Measurements from ENCODE around the gene TOP2A. TPM values are rescaled to one million over a fixed set of nuclear protein-coding genes. Genes with fewer than 3 reads are reported as not detected.

The TOP2A gene
- total RNA-seq, 1 experiment from 2014 or later = 230 TPM

DNA sequence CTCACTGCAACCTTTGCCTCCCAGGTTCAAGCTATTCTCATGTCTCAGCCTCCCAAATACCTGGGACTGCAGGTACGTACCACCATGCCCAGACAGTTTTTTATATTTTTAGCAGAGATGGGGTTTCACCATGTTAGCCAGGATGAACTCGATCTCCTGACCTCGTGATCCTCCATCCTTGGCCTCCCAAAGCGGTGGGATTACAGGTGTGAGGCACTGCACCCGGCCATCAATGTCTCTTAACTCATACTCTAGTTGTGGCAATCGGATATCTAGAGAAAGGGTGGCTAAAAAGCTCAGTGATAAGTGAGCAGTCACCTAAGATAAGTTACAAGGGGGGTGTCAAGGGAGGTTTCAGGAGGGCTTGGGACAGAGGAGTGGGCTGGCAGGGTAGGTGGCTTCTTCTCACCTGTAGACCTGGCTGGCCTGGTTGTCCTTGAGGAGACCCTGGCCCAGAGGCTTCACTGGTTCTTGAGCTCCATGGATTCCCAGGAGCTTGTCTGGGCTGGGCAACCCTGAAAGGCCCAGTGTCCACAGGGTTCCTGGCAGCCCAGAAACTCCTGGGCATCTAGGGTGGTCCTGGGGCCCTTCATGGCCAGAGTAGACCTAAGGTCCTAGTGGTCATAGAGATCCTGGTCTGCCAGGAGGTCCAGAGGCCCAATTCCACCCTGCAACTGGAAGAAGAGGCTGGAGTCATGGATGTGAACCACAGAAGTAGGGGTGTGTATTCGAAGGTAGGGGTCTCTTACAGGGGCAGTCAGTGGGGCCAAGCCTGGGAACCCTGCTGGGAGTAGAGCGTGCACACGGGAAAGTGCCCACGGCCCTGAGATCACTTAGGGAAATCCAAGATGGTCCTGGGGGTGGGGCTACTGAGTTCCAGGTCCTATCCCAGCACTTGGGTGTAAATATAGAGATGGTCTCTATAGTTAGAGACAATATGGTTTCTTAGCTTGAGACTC, 12.9 kb upstream of the TOP2A start:
- H3K23me2 ChIP-seq (ENCODE audit: insufficient read length, low read depth, low read length, poor library complexity, severe bottlenecking) = no peaks in the 10 kb centered on the region
- Mint-ChIP-seq H3K4me1 (peaks cover 16 to 17% of the 10 kb centered on the region in 2 experiments), H3K27me3 (ENCODE audit: low read depth) (peaks cover 4% of the 10 kb centered on the region; the same call in 1 of the 2 replicates), H3K36me3 (ENCODE audit: insufficient read depth in 1 of 3, low read depth in 3 of 3) (peaks cover 0 to 2% (median 0%) of the 10 kb centered on the region in 3 experiments; a peak in 1 of 7 replicates), H3K4me3 (no peak overlapping the region), H3K9me3 (peaks cover 0 to 9% of the 10 kb centered on the region in 2 experiments; a peak in 4 of 5 replicates), H3K27ac (no peak overlapping the region)
- H3K27ac ChIP-seq (ENCODE audit: insufficient read length, low read depth, low read length) = no peak overlapping the region
- no peak overlapping the region for H3K14ac ChIP-seq (ENCODE audit: insufficient read depth, low read length)
- no peaks in the 10 kb centered on the region for H3K9me3 ChIP-seq (ENCODE audit: control insufficient read depth, low read depth, low read length)
- H4K8ac ChIP-seq (replicated peaks; ENCODE audit: insufficient read length, low read depth, low read length) = no peak overlapping the region
- H3K79me2 ChIP-seq (ENCODE audit: insufficient read depth, low read length) = no peaks in the 10 kb centered on the region
- H3K4me2 ChIP-seq (ENCODE audit: insufficient read depth, insufficient read length, low read length) = no peak overlapping the region
- H2BK12ac ChIP-seq (ENCODE audit: insufficient read length, low read depth, low read length) = no peak overlapping the region
- H4K91ac ChIP-seq (ENCODE audit: insufficient read length, low read depth, low read length) = no peak overlapping the region
- no peaks in the 10 kb centered on the region for H4K20me1 ChIP-seq (ENCODE audit: control insufficient read depth, insufficient read depth, insufficient read length)
- H2AK5ac ChIP-seq (ENCODE audit: insufficient read length, low read length) = no peak overlapping the region
- no peak overlapping the region for H2AFZ ChIP-seq (ENCODE audit: low read length)
- no peak overlapping the region for H2BK120ac ChIP-seq (ENCODE audit: low read depth, low read length, poor library complexity, severe bottlenecking)
- no peak overlapping the region for H4K5ac ChIP-seq (ENCODE audit: insufficient read length, low read depth, low read length)
- no peak overlapping the region for H3T11ph ChIP-seq (ENCODE audit: low read length)
- H3K56ac ChIP-seq (ENCODE audit: insufficient read length, low read depth, low read length) = no peak overlapping the region
- no peak overlapping the region for H3K4ac ChIP-seq (ENCODE audit: low read depth, low read length)
- no peak overlapping the region for H3K9ac ChIP-seq (ENCODE audit: extremely low read depth, insufficient read length, low read length)
- peak; percentile 14 for DNase-seq
- no peaks in the 10 kb centered on the region for H3K27me3 ChIP-seq (ENCODE audit: insufficient read depth, low read length)
- H3K23ac ChIP-seq (ENCODE audit: insufficient read length, low read depth, low read length) = no peak overlapping the region
- TF ChIP-seq, protein P1, sequence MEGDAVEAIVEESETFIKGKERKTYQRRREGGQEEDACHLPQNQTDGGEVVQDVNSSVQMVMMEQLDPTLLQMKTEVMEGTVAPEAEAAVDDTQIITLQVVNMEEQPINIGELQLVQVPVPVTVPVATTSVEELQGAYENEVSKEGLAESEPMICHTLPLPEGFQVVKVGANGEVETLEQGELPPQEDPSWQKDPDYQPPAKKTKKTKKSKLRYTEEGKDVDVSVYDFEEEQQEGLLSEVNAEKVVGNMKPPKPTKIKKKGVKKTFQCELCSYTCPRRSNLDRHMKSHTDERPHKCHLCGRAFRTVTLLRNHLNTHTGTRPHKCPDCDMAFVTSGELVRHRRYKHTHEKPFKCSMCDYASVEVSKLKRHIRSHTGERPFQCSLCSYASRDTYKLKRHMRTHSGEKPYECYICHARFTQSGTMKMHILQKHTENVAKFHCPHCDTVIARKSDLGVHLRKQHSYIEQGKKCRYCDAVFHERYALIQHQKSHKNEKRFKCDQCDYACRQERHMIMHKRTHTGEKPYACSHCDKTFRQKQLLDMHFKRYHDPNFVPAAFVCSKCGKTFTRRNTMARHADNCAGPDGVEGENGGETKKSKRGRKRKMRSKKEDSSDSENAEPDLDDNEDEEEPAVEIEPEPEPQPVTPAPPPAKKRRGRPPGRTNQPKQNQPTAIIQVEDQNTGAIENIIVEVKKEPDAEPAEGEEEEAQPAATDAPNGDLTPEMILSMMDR (conservative IDR thresholded peaks at IDR 0.05) = no peak
- no CpG with 5 or more reads among the region's 10 CpGs for WGBS (ENCODE audit: extremely low coverage, insufficient read length, low lambda C conversion rate)
- H2BK15ac ChIP-seq (ENCODE audit: low read depth, low read length) = no peak overlapping the region
- H3K79me1 ChIP-seq (ENCODE audit: insufficient read depth, low read depth, low read length, poor library complexity, severe bottlenecking) = no peaks in the 10 kb centered on the region
- no peaks in the 10 kb centered on the region for H3K4me1 ChIP-seq (ENCODE audit: insufficient read depth, low read length)
- H2BK20ac ChIP-seq (ENCODE audit: low read depth, low read length, poor library complexity, severe bottlenecking) = no peak overlapping the region
- H3K18ac ChIP-seq (ENCODE audit: insufficient read length, low read depth, low read length) = no peak overlapping the region
- no peak overlapping the region for H2BK5ac ChIP-seq (ENCODE audit: insufficient read length, low read length)
